ENCODE data around the gene SLC35B2.

The SLC35B2 gene, protein sequence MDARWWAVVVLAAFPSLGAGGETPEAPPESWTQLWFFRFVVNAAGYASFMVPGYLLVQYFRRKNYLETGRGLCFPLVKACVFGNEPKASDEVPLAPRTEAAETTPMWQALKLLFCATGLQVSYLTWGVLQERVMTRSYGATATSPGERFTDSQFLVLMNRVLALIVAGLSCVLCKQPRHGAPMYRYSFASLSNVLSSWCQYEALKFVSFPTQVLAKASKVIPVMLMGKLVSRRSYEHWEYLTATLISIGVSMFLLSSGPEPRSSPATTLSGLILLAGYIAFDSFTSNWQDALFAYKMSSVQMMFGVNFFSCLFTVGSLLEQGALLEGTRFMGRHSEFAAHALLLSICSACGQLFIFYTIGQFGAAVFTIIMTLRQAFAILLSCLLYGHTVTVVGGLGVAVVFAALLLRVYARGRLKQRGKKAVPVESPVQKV

DNA sequence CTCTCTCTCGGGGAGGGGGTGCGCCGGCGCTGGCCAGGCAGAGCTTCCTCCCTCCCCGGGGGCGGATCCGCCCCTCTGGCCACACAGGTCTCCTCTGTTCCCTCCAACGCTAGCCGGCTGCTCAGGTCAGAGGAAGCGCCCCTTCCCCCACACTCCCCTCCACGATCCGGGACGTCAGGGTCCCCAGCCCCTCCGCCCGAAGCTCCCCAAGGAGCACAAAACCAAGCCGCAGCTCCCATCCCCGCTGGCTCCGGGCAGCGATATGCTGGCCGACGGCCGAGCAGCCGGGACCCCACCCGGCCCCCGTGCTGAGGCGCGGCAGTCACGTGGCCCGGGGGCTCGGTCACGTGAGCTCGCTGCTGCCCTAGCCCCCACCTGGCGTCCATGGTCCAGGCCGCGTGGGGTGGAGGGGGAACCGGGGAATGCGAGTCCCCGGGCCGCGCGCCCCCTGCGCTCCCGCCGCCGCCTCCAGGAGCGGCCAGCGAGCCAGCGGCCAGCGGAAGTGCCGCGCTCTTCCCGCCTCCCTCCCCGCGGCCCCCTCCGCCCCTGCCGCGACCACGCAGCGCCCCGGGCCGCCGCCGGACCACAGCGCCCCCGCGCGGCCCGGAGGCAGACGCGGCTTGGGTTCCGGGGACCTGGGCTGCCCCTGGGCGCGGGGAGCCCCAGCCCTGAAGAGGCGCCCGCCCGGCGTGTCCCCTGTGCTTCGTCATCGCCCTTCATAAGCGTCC, at the start of gene SLC35B2:
Gene SLC35B2, minus strand, starts transcription at position 504 of the 728 bp plus-strand sequence. Its CDS starts 118 bp downstream, at position 386.
- DNase-seq (ENCODE audit: low read depth): no peak

DNA sequence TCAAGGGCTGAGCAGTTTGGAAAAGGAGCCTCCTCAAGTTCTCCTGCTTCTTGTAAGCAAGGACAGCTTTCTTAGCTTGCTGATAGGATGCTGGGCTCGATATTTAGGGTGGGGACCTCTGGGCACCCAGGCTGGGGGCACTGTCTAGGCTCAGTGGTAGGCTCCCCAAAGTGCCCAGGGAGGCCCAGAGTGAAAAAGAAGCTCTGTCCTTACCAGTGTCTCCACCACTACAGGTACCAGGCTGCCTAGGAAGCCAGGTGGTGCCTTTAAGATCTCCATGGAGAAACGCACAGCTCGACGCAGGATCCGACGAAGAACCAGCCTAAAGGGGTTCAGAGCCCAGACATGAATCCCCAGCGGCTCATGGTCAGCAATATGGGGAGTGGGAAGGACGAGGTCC, 49.4 kb upstream of the SLC35B2 start:
- no peak for DNase-seq (ENCODE audit: low read depth)

DNA sequence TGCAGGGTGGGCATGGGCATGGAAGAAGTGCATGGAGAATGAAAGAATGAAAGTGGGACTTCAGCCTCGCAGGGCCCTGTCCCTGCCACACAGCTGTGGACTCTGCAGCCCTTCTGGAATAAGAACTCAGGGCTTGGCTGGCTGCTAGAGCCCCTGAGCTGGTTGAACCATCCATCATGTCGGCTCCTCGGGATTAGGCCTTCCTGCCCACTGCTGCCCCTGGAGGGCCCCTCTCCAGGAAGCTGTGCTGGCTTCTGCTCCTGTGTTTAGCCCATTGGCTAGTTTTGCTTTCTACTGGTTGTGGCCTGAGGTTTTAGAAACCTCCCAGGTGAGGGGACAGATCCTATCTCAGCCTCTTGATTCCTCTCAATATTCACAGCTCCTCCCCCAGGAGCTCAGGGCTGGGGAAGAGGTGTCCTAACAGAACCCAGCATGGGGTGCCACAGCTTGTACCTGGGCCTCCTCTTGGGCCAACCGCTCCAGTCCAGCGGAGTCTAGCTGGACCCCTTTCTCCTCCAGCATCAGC, 47.9 kb upstream of the SLC35B2 start:
- DNase-seq (ENCODE audit: low read depth): no peak

DNA sequence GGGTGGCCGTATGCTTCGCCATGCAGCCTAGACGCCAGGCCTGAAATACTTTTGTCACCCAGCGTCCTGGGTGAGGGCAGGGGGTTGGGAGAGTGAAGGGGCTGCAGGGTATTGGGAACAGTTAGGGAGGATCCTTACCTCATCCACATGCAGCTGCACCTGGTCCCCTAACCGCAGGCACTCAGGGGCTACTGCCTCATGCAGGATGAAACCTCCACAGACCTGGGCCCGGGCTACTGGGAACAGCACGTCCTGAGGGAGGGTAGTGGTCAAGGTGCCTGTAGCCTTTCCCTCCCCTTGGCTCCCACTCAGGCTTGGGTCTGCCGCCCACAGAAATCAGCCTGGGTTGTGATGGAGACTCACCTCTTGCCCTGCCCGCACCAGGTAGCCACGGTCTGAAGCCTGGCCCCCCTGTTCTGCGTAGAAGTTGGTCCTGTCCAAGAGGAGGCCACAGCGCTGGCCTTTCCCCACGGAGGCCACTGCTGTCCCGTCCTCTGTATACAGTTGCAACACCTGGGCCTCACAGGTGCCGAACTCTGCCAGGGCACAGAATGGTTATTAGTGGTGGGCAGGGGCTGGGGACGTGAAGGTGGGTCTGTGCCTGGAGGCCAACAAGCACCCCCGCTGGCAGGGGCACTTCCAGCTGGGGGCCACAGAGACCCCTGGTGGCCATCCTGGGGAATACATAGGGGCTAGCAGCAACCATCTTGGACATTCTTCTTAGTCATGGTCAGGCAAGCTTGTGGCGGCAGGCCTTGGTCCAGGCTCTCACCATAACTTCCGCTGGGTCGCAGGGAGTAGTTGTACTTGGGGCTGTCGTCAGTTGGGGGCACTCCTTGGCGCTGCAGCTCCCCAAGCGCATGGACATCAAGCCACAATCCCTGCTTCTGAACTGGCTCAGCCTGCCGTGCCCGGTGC, 47.2 kb upstream of the SLC35B2 start:
- peak; percentile 37 for DNase-seq (ENCODE audit: low read depth)

DNA sequence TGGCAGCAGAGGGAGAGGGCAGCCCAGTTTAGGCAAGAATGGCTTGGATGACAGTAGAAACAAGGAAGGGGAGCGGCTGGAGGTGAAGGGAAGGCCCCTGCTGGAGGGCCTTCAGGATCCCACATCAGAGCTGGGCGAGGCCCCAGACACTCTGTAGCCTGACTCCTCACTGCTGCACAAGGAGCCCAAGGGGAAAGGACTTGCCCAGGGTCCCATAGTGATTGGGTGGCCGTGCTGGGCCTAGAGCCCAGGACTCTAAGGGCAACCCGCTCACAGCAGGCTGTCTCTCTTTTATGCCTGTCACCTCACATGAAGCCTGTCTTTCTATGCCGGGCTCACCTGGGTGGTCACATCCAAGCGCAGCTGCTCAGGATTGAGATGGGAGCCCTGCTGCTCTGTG, 46.5 kb upstream of the SLC35B2 start:
- no peak for DNase-seq (ENCODE audit: low read depth)

DNA sequence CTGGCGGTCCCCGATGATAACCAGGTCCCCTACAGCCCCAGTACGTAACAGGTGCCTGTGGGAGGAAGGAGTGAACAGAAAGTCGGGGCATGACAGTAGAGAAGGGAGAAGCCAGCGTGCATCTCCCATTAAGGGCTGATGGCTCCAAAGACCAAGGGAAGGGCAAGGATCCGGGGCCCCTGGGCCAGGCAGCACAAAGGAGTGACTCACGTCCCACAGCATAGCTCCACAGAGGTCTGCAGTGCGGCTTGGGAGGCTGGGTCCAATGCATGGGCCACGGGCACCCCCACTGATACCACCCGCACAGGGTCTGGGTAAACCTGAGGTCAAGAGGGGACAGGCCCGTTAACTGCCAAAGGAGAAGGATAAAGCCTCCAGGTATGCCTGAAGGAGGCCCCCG, 45.5 kb upstream of the SLC35B2 start:
- no peak for DNase-seq (ENCODE audit: low read depth)

DNA sequence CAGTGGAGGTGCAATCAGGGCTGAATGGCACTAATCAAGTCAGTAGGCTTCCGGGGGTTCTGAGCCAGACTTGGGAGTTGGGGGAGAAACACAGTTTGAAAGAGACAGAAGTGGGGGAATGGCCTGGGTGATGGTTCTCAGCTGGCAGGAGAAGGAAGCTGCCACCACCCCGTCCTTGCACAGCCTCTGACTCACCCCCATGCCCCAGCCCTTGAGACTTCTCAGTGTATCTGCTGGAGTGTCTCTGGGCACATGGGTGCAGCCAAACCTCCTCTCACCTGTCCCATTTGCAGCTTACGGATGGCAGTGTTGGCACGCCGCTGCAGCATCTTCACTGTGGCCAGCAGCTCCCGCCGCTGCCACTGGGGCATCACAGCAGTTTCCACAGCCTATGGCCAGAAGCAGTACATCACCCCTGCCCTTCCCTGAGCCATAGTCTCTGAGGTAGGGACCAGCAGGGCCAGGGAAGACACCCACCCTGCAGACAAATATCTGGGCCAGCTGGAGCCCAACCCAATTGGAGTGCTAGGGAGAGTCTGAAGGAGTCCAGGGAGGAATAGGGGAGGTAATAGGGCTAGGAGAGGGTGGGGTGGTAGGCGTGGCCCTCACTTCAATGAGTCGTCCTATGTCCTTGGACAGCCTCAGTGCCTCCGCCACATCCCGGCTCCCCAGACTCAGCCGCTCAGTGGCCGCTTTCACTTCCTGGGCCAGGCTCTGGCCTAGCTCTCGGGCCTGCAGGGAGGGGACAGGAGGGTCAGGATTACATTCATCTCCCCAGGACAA, 44.6 kb upstream of the SLC35B2 start:
- no peak for DNase-seq (ENCODE audit: low read depth)

DNA sequence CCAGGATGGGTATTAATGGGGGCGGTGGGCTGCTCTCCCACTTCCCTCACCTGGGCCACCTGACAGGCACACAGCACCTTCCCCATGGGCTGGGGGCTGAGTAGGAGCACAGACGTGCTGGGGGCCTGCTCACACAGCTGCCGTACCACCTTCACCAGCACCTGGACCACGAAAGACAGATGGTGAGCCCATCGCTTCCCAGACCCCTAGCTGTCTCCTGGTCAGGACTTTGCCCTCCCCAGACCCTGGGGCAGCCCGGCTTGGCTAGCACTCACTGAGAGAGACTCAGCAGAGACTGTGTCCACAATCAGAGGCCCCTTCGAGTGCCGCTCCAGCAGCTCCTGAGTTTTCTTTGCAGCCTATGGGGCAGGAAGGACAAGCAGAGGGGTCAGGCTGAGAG, 43.8 kb upstream of the SLC35B2 start:
- no peak for DNase-seq (ENCODE audit: low read depth)

DNA sequence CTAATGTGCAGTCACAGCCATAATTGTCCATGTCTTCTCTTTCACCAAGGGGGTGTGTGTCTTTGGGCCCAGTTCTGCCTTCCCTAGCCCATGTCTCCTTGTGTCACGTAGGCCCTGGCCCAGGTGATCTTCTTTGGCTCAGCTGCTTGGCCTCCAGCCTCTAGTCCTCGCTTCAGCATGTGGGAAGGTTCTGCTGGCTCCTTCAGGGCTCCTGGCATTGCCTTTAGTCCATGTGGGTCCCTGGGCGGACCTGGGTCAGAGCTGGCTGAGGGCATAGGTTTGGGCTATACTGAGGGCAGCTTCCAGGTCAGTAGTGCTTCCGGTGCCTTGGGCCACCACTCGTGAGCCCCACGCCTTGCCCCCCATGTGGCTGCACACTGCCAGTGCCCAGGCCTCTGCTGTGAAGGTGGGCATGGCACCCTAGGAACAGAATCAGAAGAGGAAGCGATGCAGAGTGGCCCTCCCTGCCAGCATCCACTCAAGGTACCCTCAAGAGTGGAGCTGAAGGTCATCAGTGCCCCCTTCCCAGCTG, 43.0 kb upstream of the SLC35B2 start:
- DNase-seq (ENCODE audit: low read depth): no peak

DNA sequence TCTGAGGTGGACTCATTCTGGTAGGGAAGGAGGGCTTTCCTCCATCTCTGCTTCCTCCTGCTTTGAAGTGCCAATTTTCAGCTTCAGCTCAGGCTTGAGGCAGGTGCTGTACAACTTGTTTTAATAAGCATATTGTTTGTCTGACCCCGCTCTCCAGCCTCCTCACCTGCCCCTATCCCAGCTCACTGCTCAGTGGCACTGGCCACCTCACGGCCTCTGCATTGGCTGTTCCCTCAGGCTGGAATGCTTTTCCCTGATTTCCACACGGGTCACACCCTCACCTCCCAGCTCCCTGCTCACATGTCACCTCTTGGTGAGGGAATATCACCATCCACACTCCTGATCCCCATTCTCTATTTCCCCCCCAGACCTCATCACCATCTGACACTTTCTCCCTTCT, 41.5 kb upstream of the SLC35B2 start:
- no peak for DNase-seq (ENCODE audit: low read depth)

DNA sequence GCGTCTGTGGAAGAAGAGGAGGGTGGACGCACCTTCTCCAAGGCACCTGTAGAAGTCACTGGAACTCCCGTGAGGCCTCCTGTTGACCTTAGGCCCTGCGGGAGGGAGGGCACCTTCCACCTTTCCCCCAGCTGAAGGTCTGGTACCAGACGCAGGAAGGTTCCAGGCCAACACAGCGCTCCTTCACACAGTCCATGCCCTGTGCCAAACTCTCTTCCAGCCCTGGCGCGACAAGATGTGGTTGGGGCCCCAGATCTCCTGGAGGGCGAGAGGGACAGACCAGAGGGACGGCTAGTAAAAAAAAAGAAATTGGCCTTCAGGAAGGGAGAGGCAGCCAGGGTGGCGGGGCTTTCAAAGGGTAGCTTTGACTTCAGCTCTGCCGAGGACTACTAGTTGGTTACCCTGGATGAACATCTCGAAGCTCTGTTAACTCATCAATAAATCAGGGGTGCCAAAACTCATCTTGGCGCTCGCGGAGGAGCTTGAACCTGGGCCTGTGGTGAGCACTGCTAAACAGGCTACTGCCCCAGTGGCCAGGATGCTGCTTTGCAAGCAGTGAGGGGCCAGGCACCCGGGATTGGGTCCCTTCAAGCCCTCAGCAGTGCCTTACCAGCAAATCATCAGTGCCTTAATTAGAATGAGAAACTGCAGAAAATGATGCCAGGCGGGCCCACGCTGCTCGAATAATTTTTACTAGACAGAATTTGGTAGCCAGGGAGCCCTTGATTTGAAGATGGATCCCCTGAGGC, 40.9 kb upstream of the SLC35B2 start:
- no peak for DNase-seq (ENCODE audit: low read depth)

DNA sequence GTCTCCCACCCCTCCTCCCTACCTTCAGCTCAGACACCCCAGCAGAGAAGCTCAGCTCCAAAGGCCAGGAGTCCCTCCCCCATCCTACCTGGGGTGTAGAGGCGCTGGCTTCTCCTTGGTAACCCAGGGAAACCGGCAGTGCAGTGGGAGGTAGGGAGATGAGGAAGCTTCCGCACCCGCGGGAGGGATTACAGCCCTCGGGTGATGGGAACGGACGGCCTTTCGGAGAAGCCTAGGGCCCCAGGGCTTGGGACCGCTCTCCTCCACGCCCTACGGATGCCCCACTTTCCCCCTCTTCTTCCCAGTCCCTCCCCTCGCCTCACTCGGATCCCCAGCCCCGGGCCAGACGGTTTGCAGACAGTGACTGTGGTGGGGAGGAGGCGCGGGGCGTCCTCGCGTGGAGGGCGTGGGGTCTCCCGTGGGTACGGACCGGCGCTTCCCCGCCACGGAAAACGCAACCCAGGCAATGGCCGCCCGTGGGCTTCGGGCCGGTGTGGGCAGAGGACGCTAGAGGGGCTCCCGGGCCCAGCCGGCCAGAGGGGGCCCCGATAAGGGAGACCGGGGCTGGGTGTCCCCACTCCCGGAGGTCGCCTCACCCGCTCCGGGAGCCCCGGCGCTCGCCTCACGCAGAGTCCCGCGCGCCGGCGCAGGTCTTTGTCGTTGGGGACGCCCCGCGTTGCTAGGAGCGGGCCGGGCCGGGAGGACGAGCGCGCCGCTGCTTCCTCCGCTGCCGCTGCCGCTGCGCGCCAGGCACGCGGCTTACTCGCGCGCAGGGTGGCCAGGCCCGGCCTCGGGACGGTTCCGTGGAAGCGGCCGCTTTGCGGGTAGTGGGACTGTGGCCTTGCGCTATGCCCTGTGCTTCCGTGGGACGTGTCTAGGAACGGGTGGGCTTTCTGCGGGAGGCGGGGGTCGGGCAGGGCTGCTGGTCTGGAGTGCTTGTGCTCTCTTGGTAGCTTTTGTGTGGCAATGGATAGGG, 40.0 kb upstream of the SLC35B2 start:
- DNase-seq (ENCODE audit: low read depth): no peak

DNA sequence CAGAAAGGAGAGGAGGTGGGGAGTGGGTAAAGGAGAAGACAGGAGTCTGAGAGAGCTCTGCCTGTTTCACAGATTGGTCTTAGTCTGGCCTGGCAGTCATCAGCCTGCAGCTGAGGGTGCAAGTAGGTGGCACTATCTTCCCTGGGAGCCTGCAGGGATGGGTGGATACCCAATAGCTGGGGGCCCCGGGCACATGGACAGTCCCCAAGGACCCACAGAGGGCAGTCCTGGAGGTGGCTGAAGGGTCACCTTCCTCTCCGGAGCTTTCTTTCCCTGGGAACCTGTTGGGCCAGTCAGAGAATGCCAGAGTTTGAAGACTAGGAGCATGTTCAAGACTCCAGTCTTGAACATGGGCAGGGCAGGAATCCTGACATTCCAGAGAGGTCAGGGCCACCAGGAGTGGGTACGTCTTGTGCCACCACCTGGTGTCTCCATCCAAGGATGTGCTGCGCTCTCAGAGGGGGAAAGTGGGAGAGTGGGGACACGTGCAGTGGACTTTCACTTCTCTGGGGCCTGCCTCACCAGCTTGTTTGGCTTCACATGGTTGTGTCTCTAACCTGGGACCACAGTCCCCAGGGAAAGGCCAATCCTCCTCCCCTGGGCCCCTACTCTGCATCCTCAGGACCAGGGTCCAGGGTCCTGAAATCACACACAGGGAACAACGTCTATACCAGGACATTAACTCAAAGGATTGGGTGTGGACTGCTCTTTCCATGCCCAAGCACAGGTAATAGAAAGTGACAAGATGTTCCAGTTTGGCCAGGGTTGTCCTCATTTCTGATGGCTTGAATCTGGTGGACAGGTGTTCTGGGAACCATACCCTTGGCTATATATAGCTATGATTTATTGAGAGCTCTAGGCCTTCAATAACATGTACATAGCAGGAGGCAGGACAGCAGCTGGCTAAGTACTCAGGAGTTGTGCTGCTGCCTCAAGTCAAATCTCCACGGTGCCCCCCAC, 37.8 kb upstream of the SLC35B2 start:
- DNase-seq (ENCODE audit: low read depth): no peak

DNA sequence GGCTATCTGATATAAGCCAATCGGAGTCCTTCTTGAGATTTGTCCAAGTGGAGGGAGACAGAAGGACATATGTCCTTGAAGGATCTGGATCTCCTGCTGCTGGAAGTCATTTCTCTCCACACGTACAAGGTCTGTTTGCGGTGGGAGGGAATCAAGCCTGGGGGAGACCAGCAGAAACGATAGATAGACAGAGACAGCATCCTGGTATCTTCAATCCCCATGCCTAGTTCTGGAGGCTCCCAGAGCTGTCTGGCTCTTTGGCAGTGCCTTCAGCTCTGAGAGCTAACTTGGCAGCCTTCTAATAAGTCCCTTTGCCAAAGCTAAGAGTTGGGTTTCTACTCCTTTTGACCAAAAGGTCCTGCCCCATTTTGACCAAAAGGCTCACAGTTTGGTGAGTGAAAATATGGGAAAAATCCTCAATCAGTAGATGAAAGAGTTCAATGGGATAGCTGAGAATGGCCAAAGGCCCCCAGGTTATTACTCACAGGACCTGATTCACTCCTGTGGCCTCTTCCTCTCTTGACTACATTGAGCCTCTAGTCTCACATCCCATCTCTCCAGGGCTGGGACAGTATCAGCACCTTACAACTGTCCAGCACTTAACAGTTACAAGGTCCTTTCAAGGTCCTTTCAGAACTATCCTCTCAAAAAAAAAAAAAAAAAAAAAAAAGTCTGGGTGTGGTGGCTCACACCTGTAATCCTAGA, 35.5 kb upstream of the SLC35B2 start:
- no peak for DNase-seq (ENCODE audit: low read depth)

DNA sequence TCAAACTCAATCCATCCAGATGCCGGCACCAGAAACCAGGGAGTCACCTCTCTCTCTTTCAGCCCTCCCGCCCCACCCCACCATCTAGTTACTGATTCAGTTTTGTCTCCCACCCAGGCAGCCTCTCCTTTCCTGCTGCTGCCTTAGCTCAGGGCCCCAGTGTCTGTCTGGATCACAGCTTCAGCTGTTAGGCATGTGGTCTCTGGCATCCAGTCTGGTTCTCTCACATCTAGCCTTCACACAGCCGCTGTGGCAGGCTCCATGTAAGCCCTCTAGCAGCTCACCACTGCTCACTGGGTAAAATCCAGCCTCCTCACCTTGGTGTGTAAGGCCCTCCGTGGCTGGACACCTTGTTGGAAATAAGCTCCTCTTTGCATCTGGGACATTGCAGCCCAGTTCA, 34.5 kb upstream of the SLC35B2 start:
- no peak for DNase-seq (ENCODE audit: low read depth)

DNA sequence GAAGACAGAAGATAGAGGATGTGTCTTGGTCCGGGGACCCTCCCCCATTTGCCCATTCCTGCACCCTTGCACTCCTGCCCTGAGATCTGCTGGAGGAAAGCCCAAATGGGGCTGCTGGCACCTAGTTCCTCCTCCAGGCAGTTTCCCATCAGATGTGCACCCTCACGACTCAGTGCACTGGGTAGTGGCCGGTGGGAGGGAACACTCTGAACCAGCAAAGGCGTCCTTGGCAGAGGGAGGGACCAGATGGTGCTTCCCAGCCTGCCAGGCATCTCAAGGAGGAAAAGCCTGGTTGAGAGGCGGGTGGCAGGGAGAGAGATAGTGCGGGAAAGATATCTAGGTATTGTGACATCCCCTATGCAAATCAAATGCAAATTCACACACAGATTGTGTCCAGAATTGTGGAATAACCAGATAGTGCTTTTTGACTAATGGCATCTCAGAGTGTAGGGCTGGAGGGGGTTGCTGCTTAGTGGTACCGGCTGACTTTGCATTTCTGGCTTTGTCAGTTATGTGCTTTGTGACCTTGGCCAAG, 32.5 kb upstream of the SLC35B2 start:
- DNase-seq (ENCODE audit: low read depth): no peak

DNA sequence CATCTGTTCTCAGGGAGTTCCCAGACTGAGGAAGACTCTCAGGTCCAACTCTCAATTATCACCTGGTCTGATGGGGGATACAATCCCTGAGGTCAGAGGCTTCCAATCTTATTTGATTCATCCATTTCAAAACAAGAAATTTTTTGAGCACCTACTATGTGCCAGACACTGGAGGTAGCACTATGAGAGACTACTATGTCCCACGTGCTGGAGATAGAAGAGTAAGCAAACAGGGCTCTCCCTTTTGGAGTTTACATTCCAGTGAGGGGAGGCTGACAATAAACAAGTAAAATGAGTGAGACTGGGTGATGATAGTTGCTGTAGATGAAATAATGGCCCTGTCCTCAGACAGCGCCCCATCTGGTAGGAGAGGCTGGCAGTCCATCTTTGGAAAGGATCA, 29.4 kb upstream of the SLC35B2 start:
- no peak for DNase-seq (ENCODE audit: low read depth)
